ENCODE data around the gene VIL1.

VIL1 gene

GRCh38 chr2:218418321-218418716 is 604 bp upstream of the VIL1 start:
- H3K4me3 ChIP-seq (ENCODE audit: low read depth, low read length): no peak overlapping the region
- no peaks in the 10 kb centered on the region for H3K9me3 ChIP-seq (ENCODE audit: insufficient read depth, low read depth, low read length)
- no peak overlapping the region for H4K12ac ChIP-seq (ENCODE audit: low read depth, low read length)
- H3K14ac ChIP-seq (ENCODE audit: low read length): no peak overlapping the region
- no peak overlapping the region for H3K18ac ChIP-seq (ENCODE audit: low read length)
- no peak overlapping the region for H4K8ac ChIP-seq (ENCODE audit: low read depth, low read length)
- H3K4ac ChIP-seq (ENCODE audit: low read depth, low read length): no peak overlapping the region
- no peaks in the 10 kb centered on the region for H3K79me1 ChIP-seq (ENCODE audit: low read length)
- H2BK120ac ChIP-seq (ENCODE audit: insufficient read depth, low read length, poor library complexity): no peak overlapping the region
- H4K91ac ChIP-seq (ENCODE audit: low read depth, low read length): no peak overlapping the region
- H3K36me3 ChIP-seq (ENCODE audit: control insufficient read depth in 1 of 2, insufficient read depth in 2 of 2, low read length in 2 of 2): no peaks in the 10 kb centered on the region
- H2AFZ ChIP-seq (ENCODE audit: insufficient read depth, low read length, poor library complexity): no peak overlapping the region
- no peaks in the 10 kb centered on the region for H3K4me1 ChIP-seq (ENCODE audit: control insufficient read depth in 1 of 2, insufficient read depth in 2 of 2, low read length in 2 of 2)
- no peak overlapping the region for H2AK5ac ChIP-seq (ENCODE audit: low read length)
- no peak overlapping the region for H3K4me2 ChIP-seq (ENCODE audit: low read length)
- no peak overlapping the region for H2BK12ac ChIP-seq (ENCODE audit: low read length)
- no peak overlapping the region for H3K27ac ChIP-seq (ENCODE audit: low read depth, low read length)
- no peak for DNase-seq
- H2BK5ac ChIP-seq (ENCODE audit: low read depth, low read length, poor library complexity): no peak overlapping the region
- WGBS (ENCODE audit: extremely low coverage, insufficient coverage, insufficient read length): no CpG with 5 or more reads among the region's 5 CpGs
- no peak overlapping the region for H3K9ac ChIP-seq (ENCODE audit: low read length)
- no peaks in the 10 kb centered on the region for H3K79me2 ChIP-seq (ENCODE audit: control insufficient read depth, insufficient read depth, low read length, poor library complexity)
- H3K23ac ChIP-seq (ENCODE audit: low read length): no peak overlapping the region
- H3K27me3 ChIP-seq (ENCODE audit: insufficient read depth, low read length): no peaks in the 10 kb centered on the region

- H3K4ac ChIP-seq (ENCODE audit: low read depth, low read length): no peak overlapping the region
- no peak overlapping the region for H4K91ac ChIP-seq (ENCODE audit: low read depth, low read length)
- H3K36me3 ChIP-seq (ENCODE audit: control insufficient read depth in 1 of 2, insufficient read depth in 2 of 2, low read length in 2 of 2): no peaks in the 10 kb centered on the region
- H4K8ac ChIP-seq (ENCODE audit: low read depth, low read length): no peak overlapping the region
- no peak overlapping the region for H3K23ac ChIP-seq (ENCODE audit: low read length)
- DNase-seq: no peak
- H2BK5ac ChIP-seq (ENCODE audit: low read depth, low read length, poor library complexity): no peak overlapping the region
- H2BK12ac ChIP-seq (ENCODE audit: low read length): no peak overlapping the region
- WGBS (ENCODE audit: extremely low coverage, insufficient coverage, insufficient read length): no CpG with 5 or more reads among the region's 7 CpGs
- H3K9me3 ChIP-seq (ENCODE audit: insufficient read depth, low read depth, low read length): no peaks in the 10 kb centered on the region
- no peak overlapping the region for H3K4me3 ChIP-seq (ENCODE audit: low read depth, low read length)
- H3K4me2 ChIP-seq (ENCODE audit: low read length): no peak overlapping the region
- H3K27ac ChIP-seq (ENCODE audit: low read depth, low read length): no peak overlapping the region
- H3K4me1 ChIP-seq (ENCODE audit: control insufficient read depth in 1 of 2, insufficient read depth in 2 of 2, low read length in 2 of 2): no peaks in the 10 kb centered on the region
- H3K14ac ChIP-seq (ENCODE audit: low read length): no peak overlapping the region
- no peak overlapping the region for H2AK5ac ChIP-seq (ENCODE audit: low read length)
- no peak overlapping the region for H2BK120ac ChIP-seq (ENCODE audit: insufficient read depth, low read length, poor library complexity)
- H2AFZ ChIP-seq (ENCODE audit: insufficient read depth, low read length, poor library complexity): no peak overlapping the region
- no peak overlapping the region for H4K12ac ChIP-seq (ENCODE audit: low read depth, low read length)
- no peaks in the 10 kb centered on the region for H3K79me2 ChIP-seq (ENCODE audit: control insufficient read depth, insufficient read depth, low read length, poor library complexity)
- no peaks in the 10 kb centered on the region for H3K27me3 ChIP-seq (ENCODE audit: insufficient read depth, low read length)
- no peak overlapping the region for H3K18ac ChIP-seq (ENCODE audit: low read length)
- no peak overlapping the region for H3K9ac ChIP-seq (ENCODE audit: low read length)
- H3K79me1 ChIP-seq (ENCODE audit: low read length): no peaks in the 10 kb centered on the region
These were observed 800 bp downstream of the VIL1 start for GRCh38 chr2:218419630-218420216.

GRCh38 chr2:218421027-218421426 is 2.1 kb downstream of the VIL1 start:
- Histone ChIP-seq H2AFZ (ENCODE audit: insufficient read depth, low read length, poor library complexity) (no peak overlapping the region), H3K79me1 (ENCODE audit: low read length) (no peaks in the 10 kb centered on the region), H3K23ac (ENCODE audit: low read length) (no peak overlapping the region), H3K18ac (ENCODE audit: low read length) (no peak overlapping the region), H3K4me3 (ENCODE audit: low read depth, low read length) (no peak overlapping the region), H2BK120ac (ENCODE audit: insufficient read depth, low read length, poor library complexity) (no peak overlapping the region), H4K8ac (ENCODE audit: low read depth, low read length) (no peak overlapping the region), H3K9me3 (ENCODE audit: insufficient read depth, low read depth, low read length) (no peaks in the 10 kb centered on the region), H3K4me2 (ENCODE audit: low read length) (no peak overlapping the region), H3K4ac (ENCODE audit: low read depth, low read length) (no peak overlapping the region), H2BK12ac (ENCODE audit: low read length) (no peak overlapping the region), H2AK5ac (ENCODE audit: low read length) (no peak overlapping the region), H3K79me2 (ENCODE audit: control insufficient read depth, insufficient read depth, low read length, poor library complexity) (no peaks in the 10 kb centered on the region), H4K91ac (ENCODE audit: low read depth, low read length) (no peak overlapping the region), H3K9ac (ENCODE audit: low read length) (no peak overlapping the region), H3K4me1 (ENCODE audit: control insufficient read depth in 1 of 2, insufficient read depth in 2 of 2, low read length in 2 of 2) (no peaks in the 10 kb centered on the region), H3K36me3 (ENCODE audit: control insufficient read depth in 1 of 2, insufficient read depth in 2 of 2, low read length in 2 of 2) (no peaks in the 10 kb centered on the region), H4K12ac (ENCODE audit: low read depth, low read length) (no peak overlapping the region), H2BK5ac (ENCODE audit: low read depth, low read length, poor library complexity) (no peak overlapping the region), H3K27ac (ENCODE audit: low read depth, low read length) (no peak overlapping the region), H3K14ac (ENCODE audit: low read length) (no peak overlapping the region), H3K27me3 (ENCODE audit: insufficient read depth, low read length) (no peaks in the 10 kb centered on the region)
- no peak for DNase-seq
- no CpG with 5 or more reads among the region's 2 CpGs for WGBS (ENCODE audit: extremely low coverage, insufficient coverage, insufficient read length)

GRCh38 chr2:218422403-218423086 is 3.6 kb downstream of the VIL1 start:
- no peak overlapping the region for H4K12ac ChIP-seq (ENCODE audit: low read depth, low read length)
- H3K4me1 ChIP-seq (ENCODE audit: control insufficient read depth in 1 of 2, insufficient read depth in 2 of 2, low read length in 2 of 2): no peaks in the 10 kb centered on the region
- H3K18ac ChIP-seq (ENCODE audit: low read length): no peak overlapping the region
- peak; percentile 63 to 66 for DNase-seq
- no peak overlapping the region for H3K4me3 ChIP-seq (ENCODE audit: low read depth, low read length)
- H3K27me3 ChIP-seq (ENCODE audit: insufficient read depth, low read length): no peaks in the 10 kb centered on the region
- no peak overlapping the region for H3K27ac ChIP-seq (ENCODE audit: low read depth, low read length)
- H2AK5ac ChIP-seq (ENCODE audit: low read length): no peak overlapping the region
- no peak overlapping the region for H4K8ac ChIP-seq (ENCODE audit: low read depth, low read length)
- H3K4me2 ChIP-seq (ENCODE audit: low read length): no peak overlapping the region
- H3K79me1 ChIP-seq (ENCODE audit: low read length): no peaks in the 10 kb centered on the region
- H3K79me2 ChIP-seq (ENCODE audit: control insufficient read depth, insufficient read depth, low read length, poor library complexity): no peaks in the 10 kb centered on the region
- no peak overlapping the region for H4K91ac ChIP-seq (ENCODE audit: low read depth, low read length)
- no CpG with 5 or more reads among the region's 9 CpGs for whole genome bisulfite sequencing (ENCODE audit: extremely low coverage, insufficient coverage, insufficient read length)
- H3K23ac ChIP-seq (ENCODE audit: low read length): no peak overlapping the region
- no peaks in the 10 kb centered on the region for H3K36me3 ChIP-seq (ENCODE audit: control insufficient read depth in 1 of 2, insufficient read depth in 2 of 2, low read length in 2 of 2)
- H2BK12ac ChIP-seq (ENCODE audit: low read length): no peak overlapping the region
- no peak overlapping the region for H2AFZ ChIP-seq (ENCODE audit: insufficient read depth, low read length, poor library complexity)
- no peak overlapping the region for H3K14ac ChIP-seq (ENCODE audit: low read length)
- no peaks in the 10 kb centered on the region for H3K9me3 ChIP-seq (ENCODE audit: insufficient read depth, low read depth, low read length)
- no peak overlapping the region for H3K9ac ChIP-seq (ENCODE audit: low read length)
- H2BK5ac ChIP-seq (ENCODE audit: low read depth, low read length, poor library complexity): no peak overlapping the region
- no peak overlapping the region for H3K4ac ChIP-seq (ENCODE audit: low read depth, low read length)
- H2BK120ac ChIP-seq (ENCODE audit: insufficient read depth, low read length, poor library complexity): no peak overlapping the region
